NT2/D1 (cell line): ENCODE data around the gene CD180.

Experiments
- SUZ12 ChIP-seq: IDR thresholded peaks from 2 replicates; pipeline ENCODE4 v1.6.1; 2011; ENCODE audit not compliant: insufficient read length, insufficient read depth; ENCODE audit errors: extremely low read depth
- YY1 ChIP-seq: IDR thresholded peaks from 2 replicates; pipeline ENCODE4 v1.6.1; 2011; ENCODE audit not compliant: insufficient read length, insufficient read depth
- ZNF274 ChIP-seq: IDR thresholded peaks from 2 replicates; pipeline ENCODE4 v1.6.1; 2011; ENCODE audit warnings: mild to moderate bottlenecking, low read depth, low read length

- no peak for TF ChIP-seq ZNF274
- TF ChIP-seq SUZ12: no peak
- TF ChIP-seq YY1: no peak
These were observed 3.7 kb downstream of the CD180 start for GRCh38 chr5:67192719-67193438.
